HG03354 (cell line): Measurements from ENCODE around the gene FAM171A1.
"Not testable (repeated sequence)": the region's sequence is repeated elsewhere in the genome, so short reads cannot be mapped to it uniquely, and the experiment has no call there.

Experiments used
- ATAC-seq: cut with Tn5 transposase; IDR thresholded peaks from one replicate; pipeline ENCODE4 v1.9.1; 2021; ENCODE audit warnings: mild to moderate bottlenecking; ENCODE audit not compliant: unreplicated experiment, poor library complexity, severe bottlenecking

The FAM171A1 gene

GRCh38 chr10:15347150-15347549, 23.9 kb downstream of the FAM171A1 start:
- no peak for ATAC-seq

- ATAC-seq, result no peak
These were observed 24.5 kb downstream of the FAM171A1 start for GRCh38 chr10:15346440-15347141.

GRCh38 chr10:15345450-15345849, 25.6 kb downstream of the FAM171A1 start:
- no peak for ATAC-seq

GRCh38 chr10:15344876-15345285, 26.2 kb downstream of the FAM171A1 start:
- ATAC-seq, result no peak

- no peak for ATAC-seq
These were observed 26.7 kb downstream of the FAM171A1 start for GRCh38 chr10:15344256-15344875.

- ATAC-seq, result no peak
These were observed 28.1 kb downstream of the FAM171A1 start for GRCh38 chr10:15342970-15343369.

- ATAC-seq, result no peak
These were observed 29.5 kb downstream of the FAM171A1 start for GRCh38 chr10:15341502-15342128.

- no peak for ATAC-seq
These were observed 31.2 kb downstream of the FAM171A1 start for GRCh38 chr10:15339892-15340291.

GRCh38 chr10:15337441-15337923, 33.6 kb downstream of the FAM171A1 start:
- not testable (repeated sequence) for ATAC-seq

- no peak for ATAC-seq
These were observed 34.9 kb downstream of the FAM171A1 start for GRCh38 chr10:15336211-15336610.

- ATAC-seq, result no peak
These were observed 35.6 kb downstream of the FAM171A1 start for GRCh38 chr10:15335508-15335907.

GRCh38 chr10:15334650-15335323, 36.3 kb downstream of the FAM171A1 start:
- no peak for ATAC-seq

- ATAC-seq, result no peak
These were observed 37.0 kb downstream of the FAM171A1 start for GRCh38 chr10:15333909-15334649.

- ATAC-seq, result not testable (repeated sequence)
These were observed 37.9 kb downstream of the FAM171A1 start for GRCh38 chr10:15333181-15333580.

- ATAC-seq, result no peak
These were observed 39.6 kb downstream of the FAM171A1 start for GRCh38 chr10:15331461-15331860.

- no peak for ATAC-seq
These were observed 41.7 kb downstream of the FAM171A1 start for GRCh38 chr10:15329437-15329836.

- no peak for ATAC-seq
These were observed 45.2 kb downstream of the FAM171A1 start for GRCh38 chr10:15325944-15326284.

GRCh38 chr10:15325243-15325943, 45.7 kb downstream of the FAM171A1 start:
- ATAC-seq, result no peak

- ATAC-seq, result no peak
These were observed 46.5 kb downstream of the FAM171A1 start for GRCh38 chr10:15324611-15325010.
